HG02852 (cell line): ENCODE data around the gene P4HA1.

Experiments
- ATAC-seq: cut with Tn5 transposase; IDR thresholded peaks from one replicate; pipeline ENCODE4 v1.9.1; 2021; ENCODE audit warnings: mild to moderate bottlenecking, moderate library complexity; ENCODE audit not compliant: unreplicated experiment

Gene P4HA1

GRCh38 chr10:73094986-73095480 lies 1.6 kb downstream of the P4HA1 start:
- ATAC-seq: no peak

DNA sequence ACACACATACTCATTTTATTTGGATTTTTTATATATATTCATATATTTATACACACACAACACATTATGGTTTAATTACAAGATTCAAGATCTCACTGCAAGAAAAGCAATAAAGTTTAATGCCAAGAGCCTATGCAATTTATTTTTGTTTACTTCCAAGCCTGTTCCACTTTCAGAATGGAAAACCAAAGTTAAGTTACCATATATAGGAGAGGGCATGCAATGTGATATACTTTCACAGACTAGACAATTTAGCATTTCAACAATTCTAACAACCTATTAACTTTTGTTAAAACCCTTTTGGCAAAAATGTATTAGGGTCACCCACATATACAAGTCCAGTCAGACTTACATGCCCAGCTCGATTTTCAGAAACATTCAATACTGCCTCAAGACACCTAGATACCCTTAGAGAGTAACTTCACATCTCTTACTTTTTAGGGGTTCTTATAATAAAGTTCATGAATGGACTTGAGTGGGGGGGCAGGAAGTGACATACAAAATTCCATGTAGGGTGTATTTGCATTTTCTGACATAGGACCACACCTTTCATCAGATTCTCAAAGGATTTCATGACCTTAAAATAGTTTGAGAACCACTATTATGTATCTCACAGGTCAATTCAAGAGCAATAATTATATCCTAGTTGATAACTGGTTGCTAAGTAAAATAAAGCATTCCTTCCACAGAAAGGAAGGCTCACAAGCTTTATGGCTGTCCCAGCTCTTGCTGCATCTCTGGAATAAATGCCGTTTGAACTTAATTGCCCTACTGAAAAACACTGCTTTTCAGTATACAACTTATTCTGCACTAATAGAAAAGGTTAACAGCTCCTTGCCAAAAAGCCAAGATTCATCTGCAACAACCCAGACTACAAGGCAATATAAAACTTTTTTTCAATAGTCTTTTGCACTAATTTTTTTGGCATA lies 2.5 kb downstream of the P4HA1 start:
- ATAC-seq: no peak

GRCh38 chr10:73092830-73093229 lies 3.8 kb downstream of the P4HA1 start:
- ATAC-seq: no peak

DNA sequence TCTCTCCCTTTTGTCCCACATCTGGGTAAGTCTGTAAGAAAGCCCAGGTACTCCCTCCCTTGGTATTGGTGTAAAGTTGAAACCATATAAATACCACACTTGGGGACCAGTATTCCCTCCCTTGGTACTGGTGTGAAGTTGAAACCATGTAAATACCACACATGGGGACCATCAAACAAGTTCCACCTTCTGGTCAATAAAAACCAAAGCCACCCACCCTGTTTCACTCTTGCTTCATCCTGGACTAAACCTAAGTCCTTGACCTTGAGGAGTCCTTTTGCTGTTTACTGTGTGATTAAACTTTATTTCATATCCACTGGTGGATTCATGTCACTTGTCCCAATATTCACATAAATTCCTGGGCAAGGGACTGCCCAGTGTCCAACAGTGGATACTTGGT lies 8.4 kb downstream of the P4HA1 start:
- ATAC-seq: no peak

GRCh38 chr10:73086816-73087215 lies 9.8 kb downstream of the P4HA1 start:
- ATAC-seq: no peak

DNA sequence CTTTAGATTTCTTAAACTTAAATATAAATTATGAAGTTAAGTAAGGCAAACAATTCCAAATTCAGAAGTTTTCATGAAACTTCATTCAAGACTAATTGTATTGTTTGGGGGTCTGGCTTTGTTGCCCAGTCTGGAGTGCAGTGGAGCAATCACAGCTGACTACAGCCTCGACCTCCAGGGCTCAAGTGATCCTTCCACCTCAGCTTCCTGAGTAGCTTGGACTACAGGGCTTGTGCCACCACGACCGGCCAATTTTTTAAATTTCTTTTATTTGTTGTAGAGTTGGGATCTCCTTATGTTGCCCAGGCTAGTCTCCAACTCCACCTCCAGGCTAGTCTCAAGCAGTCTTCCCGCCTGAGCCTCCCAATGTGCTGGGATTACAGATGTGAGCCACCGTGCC lies 12.5 kb downstream of the P4HA1 start:
- ATAC-seq: no peak

DNA sequence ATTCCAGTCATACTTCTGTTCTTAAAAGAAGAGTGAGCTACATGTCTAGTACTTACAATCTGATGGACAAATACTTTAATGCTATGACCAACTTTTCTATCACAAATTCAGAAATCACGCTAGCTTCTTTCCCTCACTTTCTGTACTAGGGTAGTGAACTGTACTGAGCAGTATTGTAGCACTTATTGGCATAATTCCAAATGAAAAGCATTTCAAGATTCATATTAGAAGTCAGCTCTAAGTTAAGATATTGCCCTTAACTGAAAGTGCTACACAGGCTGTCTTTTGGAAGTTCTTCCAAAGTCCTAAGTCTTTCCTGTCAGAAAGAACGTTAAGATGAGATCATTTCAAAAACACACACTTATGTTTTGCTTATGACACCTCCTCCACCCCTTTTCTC lies 13.4 kb downstream of the P4HA1 start:
- no peak for ATAC-seq

DNA sequence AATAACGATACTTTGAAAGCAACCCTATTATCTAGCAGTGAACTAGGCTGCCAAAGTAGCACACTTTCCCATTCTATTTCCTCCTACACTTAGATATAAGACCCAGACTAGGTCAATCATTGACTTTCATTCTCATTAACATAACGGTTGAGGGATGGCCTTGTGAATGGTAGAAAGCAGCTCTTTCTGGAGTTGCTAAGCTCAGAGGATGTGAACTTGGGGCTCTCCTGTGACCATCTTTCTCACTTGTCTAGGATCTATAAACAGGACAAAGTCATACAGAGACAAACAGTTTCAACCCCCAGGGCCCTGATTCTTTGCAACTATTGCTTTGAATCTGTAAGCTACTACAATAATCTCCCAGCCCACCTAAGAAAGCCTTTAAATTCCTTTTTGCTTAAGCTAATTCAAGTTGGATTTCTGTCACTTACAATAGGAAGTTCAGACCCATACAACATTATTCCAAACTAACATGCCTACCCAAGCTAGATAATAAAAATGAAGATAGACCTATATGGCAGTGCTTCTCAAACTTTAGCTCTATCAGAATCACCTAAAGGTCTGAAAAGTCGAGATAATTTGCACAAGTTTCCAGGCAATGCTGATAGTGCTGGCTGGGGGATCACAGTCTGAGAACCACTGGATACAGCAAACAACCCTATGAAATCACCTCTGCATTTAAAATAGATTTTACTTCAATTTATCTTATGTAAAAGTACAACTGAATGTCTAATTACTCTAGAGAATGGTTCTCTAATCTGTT lies 16.7 kb downstream of the P4HA1 start:
- no peak for ATAC-seq

DNA sequence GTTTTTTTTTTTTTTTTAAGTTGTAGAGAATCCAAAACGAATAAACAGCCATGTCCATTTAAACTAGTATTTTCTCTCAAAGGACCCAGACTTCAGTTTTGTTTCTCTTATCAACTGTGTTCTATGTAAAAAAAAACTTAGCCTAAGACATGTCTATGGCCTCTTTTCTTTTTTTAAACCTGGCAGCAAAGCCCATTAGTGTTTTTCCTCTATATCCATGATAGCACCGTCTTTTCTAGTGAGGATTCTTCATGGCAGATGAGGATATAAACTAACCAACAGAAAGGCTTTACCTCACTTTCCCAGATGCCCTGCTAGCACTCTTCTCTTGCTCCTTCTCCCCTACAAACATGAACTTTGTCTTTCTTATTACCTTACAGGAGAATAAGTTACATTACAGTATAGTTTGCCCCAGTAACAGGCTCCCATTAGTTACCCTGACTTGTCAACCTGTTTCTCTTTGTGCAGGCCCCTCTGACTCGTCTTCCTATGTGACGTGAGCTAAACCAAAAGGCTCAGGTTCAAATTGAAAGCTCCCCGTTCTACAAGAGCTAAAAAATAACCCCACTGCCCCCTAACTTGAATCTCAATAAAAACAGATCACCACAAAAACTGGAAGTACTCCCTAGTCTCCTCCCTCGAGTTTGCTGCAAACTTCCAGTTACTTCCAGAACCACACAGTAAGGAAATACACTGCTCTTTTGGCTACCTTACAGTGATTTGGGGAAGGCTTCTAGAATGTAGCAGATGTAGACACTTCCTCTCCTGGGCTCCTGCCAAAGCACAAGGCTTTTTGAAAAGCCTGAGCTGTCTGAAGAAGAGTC lies 20.1 kb downstream of the P4HA1 start:
- ATAC-seq: no peak

- ATAC-seq: no peak
Measured at GRCh38 chr10:73075829-73076228, 20.8 kb downstream of the P4HA1 start.

- ATAC-seq: no peak
Measured at GRCh38 chr10:73073627-73074026, 23.0 kb downstream of the P4HA1 start.

GRCh38 chr10:73065441-73065840 lies 31.2 kb downstream of the P4HA1 start:
- no peak for ATAC-seq

- no peak for ATAC-seq
Measured at GRCh38 chr10:73061743-73062142, 34.9 kb downstream of the P4HA1 start.

GRCh38 chr10:73060738-73061635 lies 35.7 kb downstream of the P4HA1 start:
- ATAC-seq: no peak

DNA sequence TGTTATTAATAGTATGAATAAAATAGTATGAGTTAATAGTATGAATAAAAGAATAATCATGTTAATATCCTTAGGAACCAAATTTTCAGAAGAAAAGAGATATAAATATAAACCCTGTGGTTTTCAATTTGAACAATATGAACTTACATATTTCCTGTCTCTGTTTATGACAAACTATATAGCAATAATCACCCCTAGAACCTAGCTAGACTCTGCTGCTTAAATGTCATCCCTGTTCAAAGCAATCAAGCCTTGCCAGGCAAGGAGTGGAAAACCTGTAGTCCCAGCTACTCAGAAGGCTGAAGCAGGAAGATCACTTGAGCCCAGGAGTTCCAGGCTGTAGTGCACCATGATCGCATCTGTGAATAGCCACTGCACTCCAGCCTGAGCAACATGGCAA lies 36.5 kb downstream of the P4HA1 start:
- ATAC-seq: no peak

DNA sequence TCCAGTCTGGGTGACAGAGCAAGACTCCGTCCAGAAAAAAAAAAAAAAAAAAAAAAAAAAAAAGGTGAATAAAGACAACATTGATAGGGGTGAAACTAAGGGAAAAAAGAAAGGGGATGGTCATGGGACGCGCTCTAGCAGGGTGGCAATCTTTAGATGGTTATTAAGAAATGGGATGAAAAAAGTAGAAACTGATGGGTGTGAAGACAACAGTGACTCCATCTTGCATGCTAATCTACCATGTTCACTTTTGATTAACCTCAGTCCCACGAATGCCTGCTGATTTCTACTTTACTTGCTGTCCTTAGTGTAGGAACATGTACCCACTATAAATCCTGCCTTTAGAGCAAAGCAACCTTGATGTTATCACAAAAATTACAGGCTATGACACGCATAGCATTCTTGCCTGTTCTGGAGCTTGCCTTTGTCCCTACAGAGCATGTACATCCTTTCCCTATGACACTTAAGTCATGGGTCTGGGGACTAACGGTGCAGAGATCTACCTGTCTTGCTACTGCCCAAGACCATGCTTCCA lies 38.5 kb downstream of the P4HA1 start:
- ATAC-seq: no peak

DNA sequence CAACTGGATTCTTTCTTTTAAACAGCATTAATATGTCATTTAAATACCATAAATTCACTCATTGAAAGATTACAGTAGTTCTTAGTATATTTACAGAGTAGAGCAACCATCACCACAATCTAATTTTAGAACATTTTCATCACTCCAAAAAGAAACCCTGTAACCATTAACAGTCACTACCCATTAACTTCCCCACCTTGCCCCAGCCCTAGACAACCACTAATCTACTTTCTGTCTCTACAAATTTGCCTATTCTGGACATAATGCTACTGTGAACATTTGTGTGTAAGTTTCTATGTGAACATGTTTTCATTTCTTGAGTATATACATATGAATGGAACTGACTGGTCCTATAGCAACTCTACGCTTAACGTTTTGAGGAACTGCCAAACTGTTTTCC lies 42.4 kb downstream of the P4HA1 start:
- peak; percentile 83 for ATAC-seq

- ATAC-seq: no peak
Measured at GRCh38 chr10:73053275-73053674, 43.4 kb downstream of the P4HA1 start.

DNA sequence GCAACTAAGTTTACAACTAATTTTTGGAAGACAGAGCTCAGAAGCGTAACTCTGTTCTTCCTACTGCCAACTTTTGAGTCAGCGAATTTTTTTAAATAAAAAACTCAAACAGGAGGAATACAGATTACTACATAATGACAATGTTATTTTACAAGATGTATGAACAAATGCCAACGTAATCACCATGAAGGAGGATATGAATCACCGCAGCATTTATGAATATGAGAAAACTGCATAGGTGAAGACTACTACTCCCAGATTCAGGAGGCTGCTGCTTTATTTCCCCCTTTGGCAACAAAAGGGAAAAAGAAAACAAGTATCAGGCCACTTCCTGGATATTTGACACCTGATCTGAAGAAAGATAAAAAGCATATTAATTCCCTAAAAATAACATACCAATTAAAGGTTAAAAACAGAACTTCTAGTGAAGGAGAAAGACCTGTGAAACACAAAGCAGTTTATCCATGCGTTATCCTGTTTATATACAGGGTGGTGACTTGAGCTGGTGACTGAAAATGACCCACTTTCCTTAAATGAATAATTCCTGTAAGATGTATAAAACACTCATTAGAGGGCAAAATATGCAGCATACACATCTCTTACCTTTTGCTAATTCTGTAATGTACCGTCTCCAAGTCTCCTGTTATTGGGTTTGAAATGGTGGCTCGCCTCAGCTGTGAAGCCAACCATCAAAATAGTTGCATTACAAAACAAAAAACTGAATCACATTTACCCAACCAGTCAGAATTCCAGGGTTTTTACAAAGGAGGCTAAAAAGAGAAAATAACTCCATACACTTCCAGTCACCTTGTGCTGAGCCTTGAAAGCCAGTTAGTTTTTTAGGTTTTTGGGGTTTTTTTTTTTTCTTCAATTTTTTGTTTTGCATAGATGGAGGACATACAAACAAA lies 52.0 kb downstream of the P4HA1 start:
- ATAC-seq: no peak
